Neural progenitor cell (in vitro differentiated cells): Measurements from ENCODE around the gene RADIL. TPM values are rescaled to one million over a fixed set of nuclear protein-coding genes. Genes with fewer than 3 reads are reported as not detected.

Experiments used
- DNase-seq: peaks from one replicate; pipeline ENCODE4 v3.0.0-alpha.2; 2016; ENCODE audit warnings: low spot score
- H2AFZ ChIP-seq: fragments of 200-600 bp; sonication (generic); replicated peaks from 2 replicates; pipeline ENCODE4 v1.6.1; 2016; ENCODE audit warnings: antibody characterized with exemption
- H3F3A ChIP-seq: fragments of 200-600 bp; sonication (generic); 2 replicates; pipeline ENCODE4 v1.6.1; 2016; ENCODE audit warnings: antibody characterized with exemption, low read depth
- H3K27ac ChIP-seq: fragments of 200-600 bp; sonication (generic); 2 replicates; pipeline ENCODE4 v1.5.1; 2016; ENCODE audit warnings: mild to moderate bottlenecking
- H3K27me3 ChIP-seq: fragments of 200-600 bp; sonication (generic); 2 replicates; pipeline ENCODE4 v1.6.1; 2016; ENCODE audit warnings: mild to moderate bottlenecking, moderate library complexity
- H3K36me3 ChIP-seq: fragments of 200-600 bp; sonication (generic); 2 replicates; pipeline ENCODE4 v1.5.1; 2016
- H3K4me1 ChIP-seq: fragments of 200-600 bp; sonication (generic); 2 replicates; pipeline ENCODE4 v1.6.1; 2016; ENCODE audit warnings: mixed run types
- H3K4me2 ChIP-seq: fragments of 200-600 bp; sonication (generic); 2 replicates; pipeline ENCODE4 v1.6.1; 2016
- H3K4me3 ChIP-seq: fragments of 200-600 bp; sonication (generic); 2 replicates; pipeline ENCODE4 v1.5.1; 2016
- H3K79me2 ChIP-seq: fragments of 200-600 bp; sonication (generic); 2 replicates; pipeline ENCODE4 v1.6.1; 2016; ENCODE audit warnings: low read depth
- H3K9ac ChIP-seq: fragments of 200-600 bp; sonication (generic); 2 replicates; pipeline ENCODE4 v1.6.1; 2016
- H3K9me3 ChIP-seq: fragments of 200-600 bp; sonication (generic); 2 replicates; pipeline ENCODE4 v1.5.1; 2016; ENCODE audit warnings: low read depth
- H4K20me1 ChIP-seq: fragments of 200-600 bp; sonication (generic); 2 replicates; pipeline ENCODE4 v1.6.1; 2016; ENCODE audit warnings: low read depth
- H3K27ac Mint-ChIP-seq: 3 replicates; pipeline ENCODE4 v1.8.0; 2021; ENCODE audit warnings: mixed read lengths
- H3K27me3 Mint-ChIP-seq: 2 replicates; pipeline ENCODE4 v1.8.0; 2022; ENCODE audit warnings: low read depth, mild to moderate bottlenecking, inconsistent platforms, moderate library complexity, mixed read lengths; ENCODE audit not compliant: insufficient read depth
- H3K36me3 Mint-ChIP-seq: 3 replicates; pipeline ENCODE4 v1.8.0; 2021; ENCODE audit warnings: mixed read lengths
- H3K4me1 Mint-ChIP-seq: 3 replicates; pipeline ENCODE4 v1.8.0; 2021; ENCODE audit warnings: mixed read lengths
- H3K4me3 Mint-ChIP-seq: 3 replicates; pipeline ENCODE4 v1.8.0; 2021; ENCODE audit warnings: mild to moderate bottlenecking, moderate library complexity, mixed read lengths
- H3K9me3 Mint-ChIP-seq: 3 replicates; pipeline ENCODE4 v1.8.0; 2020; ENCODE audit warnings: mixed read lengths
- CTCF ChIP-seq: fragments of 200-600 bp; sonication (generic); IDR thresholded peaks from 2 replicates; pipeline ENCODE4 v1.5.1; 2017; ENCODE audit warnings: antibody characterized with exemption, mild to moderate bottlenecking
- EZH2 ChIP-seq: fragments of 200-600 bp; sonication (generic); IDR thresholded peaks from 2 replicates; pipeline ENCODE4 v1.6.1; 2017; ENCODE audit warnings: antibody characterized with exemption, mild to moderate bottlenecking, moderate library complexity
- EZH2phosphoT487 ChIP-seq: fragments of 200-600 bp; sonication (generic); IDR thresholded peaks from 2 replicates; pipeline ENCODE4 v1.6.1; 2017; ENCODE audit warnings: antibody characterized with exemption
- total RNA-seq: library from RNA; depleted of rRNA; stranded (reverse); fragments of >200 nt; gene quantifications from 2 replicates; pipeline ENCODE4 v1.2.3, GENCODE V29; 2015; ENCODE audit warnings: low replicate concordance

The RADIL gene
- total RNA-seq, 1 donor from 2014 or later = 3.1 TPM

- no peak overlapping the region for H3K27ac ChIP-seq
- H3K9ac ChIP-seq = no peak overlapping the region
- no peak overlapping the region for H2AFZ ChIP-seq
- Mint-ChIP-seq H3K27me3 (peaks cover 8% of the 10 kb centered on the region), H3K27ac (no peak overlapping the region), H3K36me3 (peaks cover 7% of the 10 kb centered on the region), H3K4me1 (peaks cover 2% of the 10 kb centered on the region), H3K9me3 (no peaks in the 10 kb centered on the region), H3K4me3 (no peak overlapping the region)
- peaks cover 14% of the 10 kb centered on the region for H4K20me1 ChIP-seq
- no peaks in the 10 kb centered on the region for H3K4me1 ChIP-seq
- no peak overlapping the region for H3K4me2 ChIP-seq
- no peak for DNase-seq
- H3K4me3 ChIP-seq = no peak overlapping the region
- no peaks in the 10 kb centered on the region for H3K36me3 ChIP-seq
- TF ChIP-seq EZH2phosphoT487 (no peak), CTCF (no peak), EZH2 (no peak)
- H3K9me3 ChIP-seq = no peaks in the 10 kb centered on the region
- H3F3A ChIP-seq = no peaks in the 10 kb centered on the region
- H3K27me3 ChIP-seq = no peaks in the 10 kb centered on the region
- H3K79me2 ChIP-seq = no peaks in the 10 kb centered on the region
Measured at GRCh38 chr7:4755045-4755444, 128.5 kb downstream of the RADIL start.

GRCh38 chr7:4754433-4755010, 129.0 kb downstream of the RADIL start:
- Histone ChIP-seq H3K9ac (no peak overlapping the region), H3K9me3 (no peaks in the 10 kb centered on the region), H3K79me2 (no peaks in the 10 kb centered on the region), H3K4me3 (no peak overlapping the region), H4K20me1 (peaks cover 14% of the 10 kb centered on the region), H2AFZ (no peak overlapping the region), H3F3A (no peaks in the 10 kb centered on the region), H3K27ac (no peak overlapping the region), H3K36me3 (no peaks in the 10 kb centered on the region), H3K4me2 (no peak overlapping the region), H3K27me3 (no peaks in the 10 kb centered on the region), H3K4me1 (no peaks in the 10 kb centered on the region)
- H3K4me3 Mint-ChIP-seq = peak overlapping the region; percentile 41
- peaks cover 5% of the 10 kb centered on the region for H3K36me3 Mint-ChIP-seq
- peaks cover 2% of the 10 kb centered on the region for H3K4me1 Mint-ChIP-seq
- no peak overlapping the region for H3K27ac Mint-ChIP-seq
- no peak for DNase-seq
- H3K9me3 Mint-ChIP-seq = no peaks in the 10 kb centered on the region
- no peak for TF ChIP-seq CTCF
- no peak for TF ChIP-seq EZH2phosphoT487
- no peak for TF ChIP-seq EZH2
- H3K27me3 Mint-ChIP-seq = peaks cover 8% of the 10 kb centered on the region

GRCh38 chr7:4753598-4754432, 129.7 kb downstream of the RADIL start:
- H3K27ac ChIP-seq = no peak overlapping the region
- H3K36me3 ChIP-seq = no peaks in the 10 kb centered on the region
- H3K27me3 Mint-ChIP-seq = peaks cover 8% of the 10 kb centered on the region
- H3K9me3 Mint-ChIP-seq = no peaks in the 10 kb centered on the region
- H3K9me3 ChIP-seq = no peaks in the 10 kb centered on the region
- H3K4me1 Mint-ChIP-seq = peaks cover 5% of the 10 kb centered on the region
- no peak overlapping the region for H2AFZ ChIP-seq
- TF ChIP-seq EZH2 = no peak
- no peak for TF ChIP-seq EZH2phosphoT487
- peak; percentile 86 for TF ChIP-seq CTCF
- peaks cover 8% of the 10 kb centered on the region for H3K36me3 Mint-ChIP-seq
- peak overlapping the region; percentile 38 for H3K4me3 Mint-ChIP-seq
- H3K4me1 ChIP-seq = no peaks in the 10 kb centered on the region
- H3K79me2 ChIP-seq = no peaks in the 10 kb centered on the region
- H3K4me2 ChIP-seq = no peak overlapping the region
- no peak overlapping the region for H3K9ac ChIP-seq
- H3K4me3 ChIP-seq = no peak overlapping the region
- H3K27ac Mint-ChIP-seq = no peak overlapping the region
- H3F3A ChIP-seq = no peaks in the 10 kb centered on the region
- peak; percentile 85 for DNase-seq
- H4K20me1 ChIP-seq = peaks cover 14% of the 10 kb centered on the region
- no peaks in the 10 kb centered on the region for H3K27me3 ChIP-seq
